Mesenteric fat pad (tissue), 1 donor: Measurements from ENCODE around the gene MYLIP. TPM values are rescaled to one million over a fixed set of nuclear protein-coding genes. Genes with fewer than 3 reads are reported as not detected.

Source experiments
- DNase-seq: peaks from one replicate; pipeline ENCODE4 v3.0.0-alpha.2; 2020; ENCODE audit warnings: low spot score
- total RNA-seq: library from RNA; stranded (reverse); fragmentation: NEBNext Ultra II Directional; extraction: Animal tissue kit (Norgen Biotek cat#: 25700); gene quantifications from one replicate; pipeline ENCODE4 v1.2.1, GENCODE V29; 2021
- donor health status: DM: yes; HTN: yes; CAD: no.

MYLIP gene
- total RNA-seq, 1 donor from 2014 or later: 19.7 TPM

DNA sequence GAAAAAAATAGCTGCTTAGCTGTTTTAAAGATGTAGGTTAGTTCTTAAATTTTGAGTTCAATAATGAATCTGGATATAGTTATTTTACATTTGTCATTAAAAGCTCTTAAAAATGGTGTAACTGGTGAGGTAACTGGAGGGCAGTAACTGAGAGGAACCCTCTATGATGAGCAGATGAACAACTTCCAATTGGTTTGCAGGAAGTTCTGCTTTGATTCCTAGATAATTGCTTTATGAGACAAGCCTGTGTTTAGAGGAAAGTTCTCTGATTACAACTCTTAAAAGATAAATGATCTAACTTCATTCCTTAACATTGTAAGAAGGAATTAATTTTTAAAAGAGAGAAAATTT, 8.5 kb downstream of the MYLIP start:
- DNase-seq: no peak

DNA sequence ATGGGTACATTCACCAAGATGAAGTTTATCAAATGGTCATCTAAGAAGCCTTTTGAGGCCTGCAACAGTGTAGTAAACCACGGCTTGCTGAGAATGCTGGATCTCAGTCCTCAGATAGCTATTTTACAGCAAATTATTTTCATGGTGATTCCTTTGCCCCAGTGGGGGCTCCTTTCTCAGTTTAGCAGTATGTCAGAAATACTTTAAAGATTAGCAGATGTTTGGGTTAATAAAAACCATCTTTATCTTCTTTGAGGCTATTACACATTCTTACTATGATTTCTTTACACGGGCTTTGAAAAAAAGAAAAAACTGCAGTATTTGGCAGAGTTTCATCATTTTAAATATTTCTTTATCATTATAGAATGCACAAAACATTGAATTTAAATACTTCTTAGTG, 10.7 kb downstream of the MYLIP start:
- DNase-seq: no peak

DNA sequence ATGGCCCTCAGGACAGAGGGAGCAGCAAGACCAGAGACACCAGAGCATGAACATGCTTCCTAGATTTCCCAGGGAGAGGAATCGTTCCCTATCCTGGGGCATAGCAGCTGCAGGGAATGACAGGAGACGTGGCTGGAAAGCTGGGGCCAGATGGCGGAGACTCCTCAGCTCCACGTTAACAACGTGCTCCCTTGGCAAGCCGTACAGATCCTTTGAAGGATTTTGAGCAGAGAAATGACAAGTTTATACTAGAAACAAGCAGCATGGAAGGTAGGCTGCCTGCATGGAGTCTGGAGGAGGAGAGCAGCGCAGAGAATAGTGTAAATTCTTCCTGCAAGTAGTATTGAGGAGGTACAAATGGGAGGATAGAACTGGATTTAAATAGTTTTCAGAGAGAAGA, 11.7 kb downstream of the MYLIP start:
- no peak for DNase-seq

DNA sequence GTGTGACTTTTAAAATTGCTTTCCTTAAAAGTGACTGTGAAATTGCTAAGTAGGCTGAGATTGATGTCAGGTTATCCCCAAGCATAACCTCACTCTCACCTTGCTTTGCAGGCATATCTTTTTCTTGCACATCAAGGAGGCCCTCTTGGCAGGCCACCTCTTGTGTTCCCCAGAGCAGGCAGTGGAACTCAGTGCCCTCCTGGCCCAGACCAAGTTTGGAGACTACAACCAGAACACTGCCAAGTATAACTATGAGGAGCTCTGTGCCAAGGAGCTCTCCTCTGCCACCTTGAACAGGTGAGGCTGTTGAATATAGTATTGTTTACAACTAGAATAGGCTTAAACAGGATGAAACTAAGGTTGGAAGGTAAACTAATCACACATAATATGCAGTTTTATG, 12.6 kb downstream of the MYLIP start:
- no peak for DNase-seq

DNA sequence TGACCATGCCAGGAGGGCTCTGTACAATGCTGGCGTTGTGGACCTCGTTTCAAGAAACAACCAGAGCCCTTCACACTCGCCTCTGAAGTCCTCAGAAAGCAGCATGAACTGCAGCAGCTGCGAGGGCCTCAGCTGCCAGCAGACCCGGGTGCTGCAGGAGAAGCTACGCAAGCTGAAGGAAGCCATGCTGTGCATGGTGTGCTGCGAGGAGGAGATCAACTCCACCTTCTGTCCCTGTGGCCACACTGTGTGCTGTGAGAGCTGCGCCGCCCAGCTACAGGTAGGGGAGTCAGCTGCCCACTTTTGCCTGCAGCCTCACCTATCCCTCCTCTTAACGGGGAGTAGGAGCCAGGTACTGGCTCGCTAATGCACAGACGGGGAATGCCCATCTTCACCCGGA, 16.2 kb downstream of the MYLIP start:
- no peak for DNase-seq

DNA sequence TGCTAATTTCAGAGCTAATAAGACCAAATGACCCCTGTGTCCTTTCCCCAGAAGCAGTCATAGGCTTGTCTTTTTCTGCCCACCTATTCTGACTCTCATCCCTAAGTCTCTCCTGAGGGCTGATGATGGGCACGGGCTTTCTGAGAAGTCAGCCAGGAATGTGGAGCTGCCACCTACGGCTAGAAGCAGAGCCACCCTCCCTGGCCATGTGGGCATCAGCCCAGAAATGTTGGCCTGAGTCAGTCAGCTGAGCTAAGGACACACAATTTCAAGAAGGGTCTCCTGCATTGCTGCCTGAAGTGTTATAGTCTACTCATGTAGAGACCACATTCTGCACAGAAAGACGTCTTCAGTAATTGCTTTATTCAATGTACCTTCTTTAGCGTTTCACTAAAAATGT, 17.1 kb downstream of the MYLIP start:
- DNase-seq: no peak

DNA sequence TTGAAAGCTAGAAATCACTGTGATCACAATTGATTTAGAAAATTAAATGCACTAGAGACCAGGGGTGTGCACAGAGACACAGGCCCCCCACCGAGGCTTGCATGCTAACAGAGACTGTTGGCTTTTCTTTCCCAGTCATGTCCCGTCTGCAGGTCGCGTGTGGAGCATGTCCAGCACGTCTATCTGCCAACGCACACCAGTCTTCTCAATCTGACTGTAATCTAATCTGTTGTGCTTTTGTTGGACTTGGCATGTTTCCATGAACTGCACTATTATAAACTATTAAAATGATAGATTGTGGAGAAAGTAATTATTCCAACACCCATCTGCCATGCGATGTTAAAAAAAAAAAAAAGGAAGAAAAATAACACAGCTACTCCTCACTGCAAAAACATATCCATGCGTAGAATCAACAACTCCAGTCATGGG, 17.7 kb downstream of the MYLIP start:
- no peak for DNase-seq

DNA sequence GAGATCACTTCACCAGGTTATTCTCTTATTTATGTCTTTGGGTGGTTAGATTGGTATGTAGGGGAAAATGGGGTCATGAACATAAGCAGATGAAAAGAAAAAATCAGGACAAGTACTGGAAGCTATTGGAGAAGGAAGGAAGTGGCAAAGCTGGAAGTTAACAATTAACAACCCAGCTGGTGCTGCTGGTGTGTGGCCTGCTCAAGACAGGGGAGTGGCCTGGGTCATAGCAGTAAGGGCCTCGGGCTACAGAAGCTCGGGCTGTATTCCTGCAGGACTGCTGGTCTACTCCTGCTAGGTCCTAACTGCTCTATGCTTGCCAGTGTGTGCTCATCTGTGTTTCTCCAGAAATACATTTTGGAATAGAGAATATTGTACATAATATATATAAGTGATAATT, 19.6 kb downstream of the MYLIP start:
- DNase-seq: no peak

DNA sequence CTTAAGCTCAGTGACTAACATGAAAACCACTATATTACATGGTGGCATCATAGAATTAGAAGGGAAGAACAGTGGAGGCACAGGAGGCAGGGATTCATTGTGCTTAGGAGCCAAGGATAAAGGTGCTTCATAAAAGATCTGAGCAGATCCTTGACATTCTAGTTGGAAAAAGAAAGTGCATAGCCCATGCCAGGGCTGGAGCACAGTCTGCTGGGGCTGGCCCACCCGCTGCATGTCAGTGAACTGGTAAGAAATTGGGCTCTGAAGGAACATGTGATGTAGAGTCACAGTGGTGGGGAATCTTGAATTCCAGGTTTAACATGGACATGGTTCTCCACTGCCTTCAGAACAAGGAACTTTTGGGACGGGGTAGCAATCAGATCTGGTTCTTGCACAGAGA, 20.4 kb downstream of the MYLIP start:
- no peak for DNase-seq

DNA sequence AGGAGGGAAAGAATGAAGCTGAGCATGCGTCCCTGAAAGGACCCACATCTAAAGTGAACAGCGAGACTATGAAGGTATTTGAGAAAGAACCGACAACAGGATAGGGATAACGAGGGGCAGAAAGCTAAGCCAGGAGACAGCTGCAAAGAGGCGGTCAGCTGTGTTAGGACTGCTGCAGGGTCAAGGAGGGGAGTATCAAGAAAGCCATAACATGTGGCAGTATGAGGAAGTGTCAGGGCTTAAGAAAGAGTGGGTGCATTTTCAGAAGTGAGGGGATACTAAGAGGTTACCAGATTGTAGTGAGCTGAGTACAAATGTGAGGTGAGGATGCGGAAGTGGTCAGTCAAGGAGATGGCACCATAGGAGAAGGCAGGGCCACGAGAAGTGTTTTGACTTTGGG, 21.2 kb downstream of the MYLIP start:
- DNase-seq: no peak

DNA sequence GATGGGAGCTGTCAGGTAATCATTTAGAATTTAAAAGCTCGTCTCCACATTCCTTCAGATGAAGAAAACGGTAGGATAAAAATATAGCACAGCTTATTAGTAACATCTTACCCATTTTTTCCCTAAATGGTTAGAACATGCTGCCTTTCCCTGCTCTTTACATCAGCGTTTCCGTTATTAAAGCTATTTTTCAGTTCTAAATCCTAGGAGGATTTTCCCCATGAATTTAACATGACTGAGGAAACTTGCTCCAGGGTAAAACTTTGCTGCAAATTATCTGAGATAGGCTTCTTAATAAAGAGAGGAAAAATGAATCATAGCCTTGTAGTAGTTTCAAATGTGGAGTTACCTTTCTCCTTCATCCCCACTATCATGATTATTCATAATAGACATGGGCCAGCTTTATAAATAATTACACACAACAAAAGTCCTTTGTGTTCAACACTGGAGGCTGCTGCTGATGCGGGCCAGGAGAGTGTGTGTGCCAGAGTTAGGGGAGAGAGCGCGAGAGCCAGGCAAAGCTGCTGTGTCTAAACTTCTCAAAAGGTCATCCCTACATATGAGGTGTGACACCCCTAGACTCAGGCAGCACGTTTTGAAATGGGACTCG, 24.4 kb downstream of the MYLIP start:
- DNase-seq: no peak

DNA sequence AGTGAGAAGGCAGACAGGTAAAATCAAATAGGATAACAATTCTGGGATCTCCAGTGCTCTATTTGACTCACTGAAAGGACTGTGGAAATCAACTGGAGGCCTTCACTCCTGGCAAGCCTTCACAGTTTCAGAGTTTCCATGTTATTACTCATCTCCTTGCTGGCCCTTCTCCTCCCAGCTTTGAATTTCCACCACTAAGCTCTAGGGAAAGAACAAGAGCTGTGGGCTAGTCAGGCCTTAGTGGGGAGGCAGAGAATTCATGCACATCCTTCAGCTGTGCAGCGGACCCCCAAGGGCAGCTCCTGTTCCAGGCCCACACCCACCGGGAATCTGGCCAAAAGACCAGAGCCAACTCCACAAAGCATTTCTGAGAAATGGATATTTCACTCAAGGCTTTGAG, 26.0 kb downstream of the MYLIP start:
- DNase-seq: no peak

DNA sequence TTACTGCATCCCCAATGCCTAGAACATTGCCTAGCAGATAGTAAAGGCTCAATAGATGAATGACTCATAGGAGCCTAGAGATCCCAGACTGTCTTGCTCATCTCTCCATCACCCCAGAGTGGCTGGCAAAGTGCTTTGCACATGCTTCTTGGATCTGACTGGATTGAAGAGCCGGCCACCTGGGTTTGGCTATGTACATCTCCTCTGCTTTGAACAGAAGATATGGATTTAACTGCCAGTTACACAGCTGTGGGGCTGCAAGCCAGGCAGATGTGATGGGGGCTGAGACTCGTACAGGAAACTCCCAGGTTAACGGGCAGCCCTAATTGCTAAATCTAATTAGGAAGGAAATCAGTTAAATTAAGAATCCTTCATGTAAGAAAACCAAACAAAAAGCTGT, 28.6 kb downstream of the MYLIP start:
- no peak for DNase-seq

DNA sequence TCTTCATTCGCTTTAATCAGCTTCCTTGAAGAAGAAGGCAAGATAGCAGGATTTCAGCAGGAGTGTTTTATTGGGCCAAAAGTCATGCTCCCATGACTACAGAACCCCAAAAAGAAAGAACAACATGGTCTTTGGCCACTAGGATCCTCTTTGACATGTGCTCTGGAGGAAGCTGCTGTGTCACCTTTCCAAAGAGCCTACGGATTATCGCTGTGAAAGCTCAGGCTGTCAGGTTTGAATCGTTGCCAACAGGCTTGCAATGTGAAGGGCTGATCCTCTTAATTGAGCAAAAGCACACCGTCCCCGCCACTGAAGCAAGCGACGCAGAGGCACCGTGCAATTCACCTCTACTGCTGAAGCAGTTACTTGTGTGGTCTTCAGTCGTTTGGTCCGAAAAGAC, 29.0 kb downstream of the MYLIP start:
- no peak for DNase-seq

DNA sequence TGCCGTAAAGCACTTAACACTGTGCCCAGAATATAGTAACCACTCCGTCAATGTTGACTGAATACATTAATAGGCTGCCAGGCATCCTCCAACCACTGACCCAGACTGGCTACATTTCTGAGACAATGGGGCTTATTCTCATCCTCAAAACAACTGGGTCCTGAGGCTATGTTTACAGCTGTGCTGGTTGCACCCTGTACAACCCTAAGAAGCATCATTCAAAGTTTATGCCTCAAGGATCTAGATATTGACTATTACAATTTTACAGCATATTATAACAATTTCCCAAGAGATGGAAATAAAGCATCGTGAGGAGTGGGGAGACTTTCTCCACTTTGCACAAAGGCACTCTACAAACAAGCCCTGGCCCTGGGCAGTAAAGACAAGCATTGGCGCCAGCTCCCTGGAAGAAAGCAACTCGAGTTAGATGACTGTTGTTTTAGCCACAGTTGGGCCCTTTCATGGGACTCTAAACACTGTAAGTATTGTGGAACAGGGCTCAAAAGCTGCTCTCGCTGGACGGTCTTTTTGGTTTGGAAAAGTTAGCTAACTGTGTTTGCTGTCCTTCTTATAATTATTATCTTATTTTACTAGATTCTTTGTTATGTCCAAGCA, 30.2 kb downstream of the MYLIP start:
- DNase-seq: no peak

DNA sequence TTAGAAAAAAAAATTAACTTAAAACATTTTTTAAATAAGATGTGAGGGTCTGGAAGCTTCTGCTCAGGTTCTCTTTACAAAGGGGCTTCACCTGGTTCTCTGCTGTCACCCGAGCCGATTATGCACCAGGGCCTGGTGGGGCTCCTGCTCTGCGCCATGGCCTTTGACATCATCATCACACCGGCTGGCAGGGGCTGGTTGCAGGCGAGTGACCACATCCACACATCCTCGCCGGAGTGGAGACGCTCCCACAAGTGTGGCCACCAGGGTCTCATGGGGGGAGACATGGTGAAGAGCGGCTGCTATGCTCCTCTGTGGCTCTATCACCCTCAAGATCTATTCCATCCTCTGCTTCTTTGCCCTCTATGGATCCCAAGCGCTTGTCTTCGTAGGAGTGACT, 31.9 kb downstream of the MYLIP start:
- no peak for DNase-seq

DNA sequence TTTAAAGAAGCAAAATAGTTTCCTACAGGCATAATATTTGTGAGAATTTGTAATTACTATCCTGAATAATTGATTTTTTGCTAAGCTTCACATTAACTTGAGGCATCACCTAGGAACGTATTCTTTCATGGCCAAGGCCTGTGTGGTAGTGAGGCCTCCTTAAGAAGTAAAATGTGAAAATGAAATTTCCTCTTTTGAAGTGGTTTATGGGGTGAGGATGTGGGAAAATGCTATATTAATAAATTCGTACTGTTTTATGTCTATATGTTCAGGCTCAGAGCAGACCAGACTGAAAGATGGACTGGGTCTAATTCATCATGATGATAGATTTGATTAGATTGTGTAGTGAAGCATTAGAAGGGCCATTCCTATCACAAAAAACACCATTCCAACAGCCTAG, 33.1 kb downstream of the MYLIP start:
- no peak for DNase-seq

DNA sequence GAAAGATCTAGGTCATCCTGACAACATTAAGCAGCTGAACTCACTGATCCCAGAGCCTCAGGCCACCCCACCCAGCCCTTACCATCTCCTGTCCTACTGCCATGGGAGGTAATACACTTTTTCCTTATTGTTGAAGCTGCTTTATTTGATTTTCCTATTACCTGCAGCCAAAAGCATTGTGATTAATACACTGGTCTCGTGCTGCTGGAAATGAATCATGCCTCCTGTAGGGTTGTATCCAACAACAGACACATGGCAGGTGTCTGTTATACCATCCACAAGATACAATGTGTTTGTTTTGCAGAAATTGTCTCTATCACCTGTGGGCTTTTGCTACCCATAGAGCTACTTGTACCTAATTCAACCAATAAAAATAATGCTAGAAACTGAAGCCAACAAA, 34.2 kb downstream of the MYLIP start:
- DNase-seq: no peak

DNA sequence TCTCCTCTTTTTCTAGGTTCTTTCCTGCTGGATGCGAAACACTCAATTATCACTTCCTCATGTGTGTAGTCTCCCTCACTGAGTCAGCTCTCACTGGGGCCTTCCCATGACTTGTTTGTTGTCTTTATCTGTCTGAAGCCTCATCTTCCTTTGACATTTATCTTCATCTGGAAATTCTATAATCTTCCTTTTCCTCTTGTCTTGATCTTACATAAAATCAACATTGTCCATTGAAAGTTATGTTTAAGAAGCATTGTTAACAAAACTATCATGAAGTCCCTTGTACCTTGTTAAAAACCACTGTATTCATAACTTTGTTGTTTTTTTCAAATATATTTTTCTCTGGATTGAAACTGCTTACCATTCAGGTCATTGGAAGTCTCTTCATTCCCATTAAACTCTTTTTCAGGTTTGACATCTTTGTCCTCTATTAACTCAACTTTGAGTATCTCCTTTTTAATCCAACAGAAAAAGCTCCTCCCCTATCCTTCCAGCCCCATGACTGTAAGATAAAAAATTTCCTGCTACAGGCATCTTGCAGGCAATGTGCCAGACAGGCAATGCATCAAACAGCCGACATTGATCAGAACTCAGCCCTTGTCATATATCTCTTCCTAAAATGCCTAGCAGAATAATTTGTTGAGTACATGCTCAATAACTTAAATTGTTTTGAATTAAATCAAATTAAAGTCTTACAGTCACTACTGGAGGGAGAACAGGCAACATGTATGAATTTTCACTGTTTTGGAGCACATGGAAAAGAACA, 34.8 kb downstream of the MYLIP start:
- no peak for DNase-seq

DNA sequence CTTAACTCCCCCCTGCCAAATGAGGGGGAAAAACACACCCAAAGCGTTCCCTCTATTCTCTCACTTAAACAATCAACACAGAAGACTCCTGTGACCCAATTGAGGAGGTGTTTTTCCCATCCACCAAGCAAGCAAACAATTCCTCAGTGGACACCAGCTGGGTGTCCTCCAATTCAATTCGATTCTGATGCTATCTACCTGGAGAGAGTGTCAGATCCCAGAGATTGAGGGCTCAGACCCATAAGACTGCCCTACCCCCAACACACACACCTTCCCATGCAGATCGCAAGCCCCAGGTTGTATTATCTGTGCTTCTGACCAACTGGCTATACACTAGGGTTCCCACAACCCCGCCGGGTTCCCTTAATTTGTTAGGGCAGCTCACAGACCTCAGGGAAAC, 36.8 kb downstream of the MYLIP start:
- DNase-seq: no peak

DNA sequence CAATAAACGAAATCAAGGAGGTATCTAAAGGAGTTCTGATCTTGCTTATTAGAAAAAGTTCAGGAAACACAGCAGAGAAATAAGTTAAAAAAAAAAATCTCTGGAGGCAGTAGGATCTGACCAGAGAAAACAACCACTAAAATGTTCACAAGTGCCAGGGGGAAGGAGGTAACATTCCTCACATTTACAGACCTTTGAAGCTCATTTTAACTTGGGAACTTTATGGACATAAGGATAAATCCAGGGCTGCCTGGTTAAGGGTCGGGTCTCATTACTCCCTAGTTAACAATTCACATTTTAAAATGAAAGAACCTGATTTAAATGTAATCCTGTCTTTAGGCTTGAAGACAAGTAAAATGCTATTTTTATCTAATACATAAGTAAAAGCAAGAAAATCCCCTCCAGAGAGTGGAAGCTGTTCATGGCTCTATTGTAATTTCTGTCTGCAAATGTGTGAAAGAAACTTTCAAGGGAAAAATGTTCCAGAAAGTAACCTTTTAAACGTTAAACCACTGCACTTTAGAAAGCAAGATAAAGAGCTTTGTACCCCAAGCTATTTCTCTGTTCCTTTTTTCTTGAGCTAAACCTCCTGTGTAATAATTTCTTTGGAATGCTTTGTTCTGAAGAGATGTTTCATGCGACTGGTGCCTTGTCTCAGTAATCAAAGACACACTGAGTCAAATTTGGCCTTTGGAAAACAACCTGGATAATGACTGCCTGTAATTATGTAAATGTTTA, 38.2 kb downstream of the MYLIP start:
- no peak for DNase-seq

DNA sequence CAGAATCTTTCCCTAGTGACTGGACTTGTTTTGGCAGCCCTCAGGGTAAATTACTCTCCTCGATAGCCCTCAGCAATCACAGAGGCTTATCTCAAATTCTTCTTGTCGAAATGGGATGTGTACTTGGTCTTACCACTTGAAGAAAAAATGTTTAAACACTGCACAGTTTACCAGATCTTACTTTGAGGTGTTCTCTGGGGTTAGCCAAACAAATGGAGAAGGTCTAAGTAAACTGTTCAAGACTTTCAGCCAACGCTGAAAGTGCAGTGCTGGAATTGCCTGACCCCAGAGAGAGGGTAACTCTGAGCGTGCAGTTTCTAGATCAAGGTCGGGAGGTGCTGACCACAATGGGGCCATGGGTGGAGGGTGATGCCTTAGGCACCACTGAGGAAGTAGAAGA, 39.2 kb downstream of the MYLIP start:
- no peak for DNase-seq
